ENCODE data around the gene CTSA.

The CTSA gene

DNA sequence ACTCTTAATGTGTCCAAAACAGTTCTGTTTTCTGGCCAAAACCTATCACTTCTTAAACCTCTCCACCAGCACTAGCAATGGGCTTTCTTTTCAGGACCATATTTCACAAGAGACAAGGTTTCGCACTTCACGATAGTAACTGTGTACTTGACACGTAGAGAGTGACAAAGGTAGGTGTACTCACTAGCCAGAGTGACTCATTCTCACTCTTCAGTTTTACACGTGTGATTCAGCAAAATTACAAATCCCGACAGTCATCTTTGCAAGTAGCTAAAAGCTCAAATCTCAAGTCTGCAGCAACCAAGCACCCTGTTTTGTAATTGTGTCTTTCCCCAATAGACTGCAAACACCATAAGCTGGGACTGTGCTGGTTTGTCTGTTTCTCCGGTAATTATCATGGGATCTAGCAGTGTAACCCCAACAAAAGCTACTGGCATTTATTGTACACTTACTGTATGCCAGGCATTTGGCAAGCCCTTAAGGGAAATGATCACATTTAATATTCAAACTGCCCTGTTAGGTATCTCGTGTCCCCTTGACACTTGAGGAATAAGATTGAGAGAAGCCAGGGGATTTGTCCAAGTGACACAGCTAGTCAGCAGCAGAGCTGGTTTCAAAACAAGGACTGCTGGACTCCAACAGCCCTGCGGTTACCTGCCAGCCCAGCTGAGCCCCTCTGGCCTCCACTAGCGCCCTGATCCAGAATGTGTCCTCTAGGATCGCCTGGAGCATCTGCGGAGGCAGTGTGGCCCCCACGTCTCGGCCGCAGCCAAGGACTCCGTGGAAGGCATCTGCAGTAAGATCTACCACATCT is 53.2 kb downstream of the CTSA start:
- no peak for DNase-seq

DNA sequence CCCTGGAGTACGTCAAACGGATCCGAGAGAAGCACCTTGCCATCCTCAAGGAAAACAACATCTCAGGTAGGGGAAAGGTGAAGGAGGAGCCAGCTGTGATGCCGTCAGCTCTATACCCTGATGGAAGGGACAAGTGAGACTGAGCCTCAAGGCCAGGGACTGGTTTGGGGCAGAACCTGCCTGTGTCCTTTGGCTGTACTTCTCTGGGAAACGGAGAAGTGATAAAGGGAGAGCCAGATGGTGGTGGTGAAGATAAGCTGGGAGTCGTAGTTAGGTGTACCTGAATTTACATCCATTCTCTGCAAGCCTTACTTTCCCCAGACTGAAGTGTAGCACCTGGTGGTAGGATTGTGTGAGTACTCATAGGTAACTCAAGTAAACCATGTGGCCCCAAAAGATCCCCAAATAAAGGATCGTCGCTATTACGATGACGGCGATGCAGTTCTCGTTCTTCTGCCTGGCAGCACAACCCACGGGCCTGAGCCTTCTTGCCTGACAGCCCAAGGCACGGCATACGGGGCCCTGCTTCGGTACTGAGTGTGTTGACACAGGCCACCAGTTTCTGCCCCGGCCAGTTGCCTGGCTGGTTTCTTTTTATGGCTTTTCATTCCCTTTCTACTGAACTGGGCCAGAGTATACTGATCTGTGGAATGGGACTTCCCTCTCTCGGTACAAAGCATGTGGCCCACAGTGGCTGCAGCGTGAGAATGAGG is 54.0 kb downstream of the CTSA start:
- DNase-seq = no peak

DNA sequence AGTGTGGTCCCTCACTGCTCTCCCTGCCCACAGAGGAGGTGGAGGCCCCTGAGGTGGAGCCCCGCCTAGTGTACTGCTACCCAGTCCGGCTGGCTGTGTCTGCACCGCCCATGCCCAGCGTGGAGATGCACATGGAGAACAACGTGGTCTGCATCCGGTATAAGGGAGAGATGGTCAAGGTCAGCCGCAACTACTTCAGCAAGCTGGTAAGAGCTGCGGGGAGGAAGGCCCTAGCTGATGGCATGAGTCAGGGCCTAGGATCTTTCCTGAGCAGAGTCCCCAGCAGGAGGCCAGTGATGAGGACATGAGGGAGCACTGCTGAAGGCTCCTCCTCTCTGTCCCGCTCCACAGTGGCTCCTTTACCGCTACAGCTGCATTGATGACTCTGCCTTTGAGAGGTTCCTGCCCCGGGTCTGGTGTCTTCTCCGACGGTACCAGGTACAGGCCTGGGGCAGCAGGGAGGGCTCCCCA is 54.6 kb downstream of the CTSA start:
- no peak for DNase-seq

DNA sequence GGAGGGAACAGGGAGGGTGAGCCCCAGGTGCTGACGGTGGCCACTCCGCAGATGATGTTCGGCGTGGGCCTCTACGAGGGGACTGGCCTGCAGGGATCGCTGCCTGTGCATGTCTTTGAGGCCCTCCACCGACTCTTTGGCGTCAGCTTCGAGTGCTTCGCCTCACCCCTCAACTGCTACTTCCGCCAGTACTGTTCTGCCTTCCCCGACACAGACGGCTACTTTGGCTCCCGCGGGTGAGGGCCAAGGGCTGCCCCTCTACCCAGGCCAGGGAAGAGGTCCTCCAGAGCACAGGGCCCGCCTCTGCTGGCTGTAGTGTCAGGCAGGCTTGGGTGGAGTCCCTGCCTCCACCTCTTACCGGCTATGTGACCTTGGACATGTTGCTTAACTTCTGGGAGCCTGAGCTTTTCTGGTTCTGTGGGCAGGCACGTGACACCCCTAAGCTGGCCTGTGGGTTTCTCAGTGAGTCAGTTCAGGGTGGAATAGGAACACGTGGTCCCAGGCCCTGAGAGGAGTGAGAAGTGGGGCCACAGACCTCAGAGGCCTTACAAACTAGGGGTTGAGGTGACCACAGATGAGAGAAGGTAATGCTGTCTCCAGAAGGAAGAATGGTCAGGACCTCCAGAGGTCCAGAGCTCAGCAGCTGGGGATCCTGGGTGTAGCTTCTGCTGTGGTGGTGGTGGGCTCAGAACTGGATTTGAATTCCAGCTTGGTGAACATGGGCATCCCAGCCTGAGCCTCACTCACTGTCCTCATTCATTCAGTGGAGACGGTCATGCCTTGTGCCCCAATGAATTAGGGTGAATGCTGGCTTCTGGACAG is 55.2 kb downstream of the CTSA start:
- DNase-seq = no peak

DNA sequence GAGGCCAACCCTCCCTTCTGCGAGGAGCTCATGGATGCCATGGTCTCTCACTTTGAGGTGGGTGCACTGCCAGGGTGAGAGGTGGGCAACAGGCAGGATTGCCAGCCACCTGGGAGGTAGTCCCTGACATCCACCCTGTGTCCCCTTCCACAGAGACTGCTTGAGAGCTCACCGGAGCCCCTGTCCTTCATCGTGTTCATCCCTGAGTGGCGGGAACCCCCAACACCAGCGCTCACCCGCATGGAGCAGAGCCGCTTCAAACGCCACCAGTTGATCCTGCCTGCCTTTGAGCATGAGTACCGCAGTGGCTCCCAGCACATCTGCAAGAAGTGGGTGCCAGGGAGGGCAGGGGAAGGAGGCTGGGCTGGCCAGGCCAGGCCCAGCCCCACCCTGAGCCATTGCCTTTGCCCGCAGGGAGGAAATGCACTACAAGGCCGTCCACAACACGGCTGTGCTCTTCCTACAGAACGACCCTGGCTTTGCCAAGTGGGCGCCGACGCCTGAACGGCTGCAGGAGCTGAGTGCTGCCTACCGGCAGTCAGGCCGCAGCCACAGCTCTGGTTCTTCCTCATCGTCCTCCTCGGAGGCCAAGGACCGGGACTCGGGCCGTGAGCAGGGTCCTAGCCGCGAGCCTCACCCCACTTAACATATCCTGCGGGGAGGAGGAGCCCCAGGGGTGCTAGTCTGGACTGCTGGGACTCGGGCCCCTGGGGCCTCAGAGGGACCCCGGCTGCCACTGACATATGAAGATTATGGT is 56.2 kb downstream of the CTSA start:
- DNase-seq = no peak

DNA sequence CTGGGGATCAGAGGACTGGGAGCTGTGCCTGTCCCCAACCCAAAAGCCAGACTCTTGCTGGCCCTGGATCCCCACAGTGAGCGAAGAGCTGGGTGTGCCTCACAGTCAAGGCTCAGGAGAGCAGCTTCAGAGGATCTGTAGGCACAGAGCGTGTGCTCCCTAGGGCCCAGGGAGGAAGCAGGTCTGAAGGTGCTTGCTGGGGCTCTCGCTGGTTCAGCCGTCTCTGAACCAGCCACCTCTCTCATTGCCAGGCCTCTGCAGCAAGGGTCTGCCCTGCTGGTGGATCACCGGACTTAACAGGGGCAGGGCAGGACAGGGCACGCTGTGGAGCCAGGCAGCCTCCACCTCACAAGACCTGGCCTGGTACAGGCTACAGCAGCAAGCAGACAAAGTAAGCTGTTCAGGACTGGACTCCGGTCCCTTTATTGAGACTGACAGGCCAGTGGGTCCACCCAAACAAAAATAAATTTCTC is 57.2 kb downstream of the CTSA start:
- DNase-seq = no peak
